WERI-Rb-1 (cell line): ENCODE measurements around the gene RPL4.

Experiments used
- DNase-seq: peaks from one replicate; pipeline ENCODE4 v3.0.0-alpha.2; 2020
- H3K27ac ChIP-seq: fragments of 250-450 bp; sonication (Bioruptor Pico); 2 replicates; pipeline ENCODE4 v1.5.1; 2020; ENCODE audit warnings: mild to moderate bottlenecking, moderate library complexity
- H3K27me3 ChIP-seq: fragments of 250-450 bp; sonication (Bioruptor Pico); 2 replicates; pipeline ENCODE4 v1.5.1; 2021; ENCODE audit warnings: mild to moderate bottlenecking, low read depth, moderate library complexity; ENCODE audit not compliant: insufficient read depth, severe bottlenecking
- H3K36me3 ChIP-seq: fragments of 250-450 bp; sonication (Bioruptor Pico); 2 replicates; pipeline ENCODE4 v1.5.1; 2020; ENCODE audit warnings: mild to moderate bottlenecking, moderate library complexity
- H3K4me3 ChIP-seq: 2 replicates; pipeline ENCODE4 v1.5.1; 2011; ENCODE audit warnings: low read depth, mild to moderate bottlenecking, control low read depth, low read length
- H3K9me3 ChIP-seq: fragments of 250-450 bp; sonication (Bioruptor Pico); 2 replicates; pipeline ENCODE4 v1.5.1; 2021; ENCODE audit warnings: mild to moderate bottlenecking, moderate library complexity; ENCODE audit not compliant: severe bottlenecking
- CTCF ChIP-seq: IDR thresholded peaks from 2 replicates; pipeline ENCODE4 v1.5.1; 2011; ENCODE audit warnings: low read depth, mild to moderate bottlenecking, control low read depth, inconsistent platforms, low read length

RPL4 gene

GRCh38 chr15:66523926-66524325 lies 19.3 kb upstream of the RPL4 start:
- H3K4me3 ChIP-seq: no peak overlapping the region
- DNase-seq: no peak
- no peaks in the 10 kb centered on the region for H3K27me3 ChIP-seq
- no peak for TF ChIP-seq CTCF
- H3K9me3 ChIP-seq: no peaks in the 10 kb centered on the region
- H3K36me3 ChIP-seq: peaks cover 35% of the 10 kb centered on the region
- H3K27ac ChIP-seq: no peak overlapping the region

GRCh38 chr15:66515901-66516322 lies 11.3 kb upstream of the RPL4 start:
- no peak for TF ChIP-seq CTCF
- no peak for DNase-seq
- Histone ChIP-seq H3K36me3 (peaks cover 26% of the 10 kb centered on the region), H3K9me3 (no peaks in the 10 kb centered on the region), H3K4me3 (no peak overlapping the region), H3K27me3 (no peaks in the 10 kb centered on the region), H3K27ac (no peak overlapping the region)

- DNase-seq: no peak
- Histone ChIP-seq H3K27me3 (no peaks in the 10 kb centered on the region), H3K4me3 (no peak overlapping the region), H3K36me3 (peaks cover 21% of the 10 kb centered on the region), H3K9me3 (no peaks in the 10 kb centered on the region), H3K27ac (no peak overlapping the region)
- TF ChIP-seq CTCF: no peak
These were observed 9.9 kb upstream of the RPL4 start for GRCh38 chr15:66514586-66514985.

GRCh38 chr15:66508293-66508883 lies 3.7 kb upstream of the RPL4 start:
- no peak overlapping the region for H3K4me3 ChIP-seq
- H3K9me3 ChIP-seq: no peaks in the 10 kb centered on the region
- H3K27me3 ChIP-seq: no peaks in the 10 kb centered on the region
- H3K36me3 ChIP-seq: peaks cover 22% of the 10 kb centered on the region
- no peak for TF ChIP-seq CTCF
- no peak overlapping the region for H3K27ac ChIP-seq
- DNase-seq: no peak

GRCh38 chr15:66505818-66506217 lies 1.2 kb upstream of the RPL4 start:
- peaks cover 48% of the 10 kb centered on the region for H3K36me3 ChIP-seq
- H3K27me3 ChIP-seq: no peaks in the 10 kb centered on the region
- no peaks in the 10 kb centered on the region for H3K9me3 ChIP-seq
- TF ChIP-seq CTCF: no peak
- peak overlapping the region; percentile 97 for H3K4me3 ChIP-seq
- DNase-seq: no peak
- no peak overlapping the region; the same call in 1 of the 2 replicates for H3K27ac ChIP-seq

GRCh38 chr15:66505430-66505811 lies 766 bp upstream of the RPL4 start:
- no peaks in the 10 kb centered on the region for H3K27me3 ChIP-seq
- H3K4me3 ChIP-seq: peak overlapping the region; percentile 97
- H3K36me3 ChIP-seq: peaks cover 49% of the 10 kb centered on the region
- DNase-seq: no peak
- peak overlapping the region; percentile 99 for H3K27ac ChIP-seq
- H3K9me3 ChIP-seq: no peaks in the 10 kb centered on the region
- no peak for TF ChIP-seq CTCF
